AG04449 (cell line): ENCODE measurements around the gene SRP68.
"Not testable (repeated sequence)": the region's sequence is repeated elsewhere in the genome, so short reads cannot be mapped to it uniquely, and the experiment has no call there.

ENCODE experiments used
- CTCF ChIA-PET: fragments of 350-600 bp; formaldehyde crosslinking; extraction: SDS; loops from one replicate; lab custom pipeline; 2021; ENCODE audit warnings: antibody characterized with exemption; lab: Yijun Ruan, JAX
- POLR2A ChIA-PET: fragments of 400-600, 350-600 bp; formaldehyde crosslinking; extraction: SDS; loops from one replicate; lab custom pipeline; 2020; ENCODE audit warnings: antibody characterized with exemption, inconsistent platforms; lab: Yijun Ruan, JAX
- DNase-seq: peaks from one replicate; pipeline ENCODE4 v3.0.0-alpha.2; 2010; ENCODE audit warnings: low read depth, low spot score
- H3K4me3 ChIP-seq: 2 replicates; pipeline ENCODE4 v1.5.1; 2011; ENCODE audit warnings: low read depth, mild to moderate bottlenecking, control low read depth, low read length
- TF ChIP-seq, protein P1 (sequence below): IDR thresholded peaks from one replicate; pipeline ENCODE4 v1.5.1; 2011; ENCODE audit warnings: mild to moderate bottlenecking, moderate library complexity, low read length, control low read depth, inconsistent platforms; ENCODE audit not compliant: insufficient read depth; ENCODE audit errors: missing control alignments

SRP68 gene

DNA sequence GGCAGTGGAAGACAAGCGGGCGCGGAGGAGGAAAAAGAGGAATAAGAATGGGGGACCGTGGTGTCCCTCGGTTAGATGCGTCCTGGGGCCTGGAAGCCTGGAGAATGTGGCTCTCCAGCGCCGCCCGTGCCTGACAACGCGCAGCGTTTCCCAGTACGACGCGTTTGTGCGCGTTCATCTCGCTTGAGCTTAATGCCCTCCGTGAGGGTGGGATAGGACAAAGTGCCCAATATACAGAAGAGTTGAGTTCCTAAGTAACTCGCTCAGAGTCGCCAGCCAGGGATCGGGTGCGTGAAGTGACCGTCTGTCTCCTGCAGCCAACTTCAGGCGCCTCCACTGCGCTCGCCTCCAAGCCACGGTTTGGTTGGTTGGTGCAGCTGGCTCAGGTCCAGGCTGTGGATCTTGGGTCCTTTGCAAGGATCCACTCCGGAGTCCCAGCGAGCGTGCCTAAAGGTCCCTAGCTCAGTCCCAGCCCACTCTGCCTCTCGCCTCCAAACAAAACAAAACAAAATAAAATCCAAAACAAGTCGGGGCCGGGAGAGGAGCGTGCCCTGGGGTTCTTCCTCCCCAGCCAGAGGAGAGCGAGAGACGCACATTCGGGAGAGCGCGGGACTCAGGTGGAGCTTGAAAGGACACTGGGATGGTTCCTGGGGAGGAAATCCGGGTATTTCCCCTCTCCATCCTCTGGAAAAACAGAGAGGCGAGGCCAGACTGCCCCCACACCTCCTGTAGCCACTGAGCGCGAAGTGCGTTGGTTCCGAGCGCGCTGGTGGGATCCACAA is 3.2 kb upstream of the SRP68 start:
- ChIA-PET POLR2A (no interaction called here), CTCF (interaction anchor here (1.0 kb wide), 1 partner anchor 62 kb away, joined by 4 read pairs; no protein-coding TSS in a partner anchor)
- no peak overlapping the region for H3K4me3 ChIP-seq
- TF ChIP-seq, protein P1, sequence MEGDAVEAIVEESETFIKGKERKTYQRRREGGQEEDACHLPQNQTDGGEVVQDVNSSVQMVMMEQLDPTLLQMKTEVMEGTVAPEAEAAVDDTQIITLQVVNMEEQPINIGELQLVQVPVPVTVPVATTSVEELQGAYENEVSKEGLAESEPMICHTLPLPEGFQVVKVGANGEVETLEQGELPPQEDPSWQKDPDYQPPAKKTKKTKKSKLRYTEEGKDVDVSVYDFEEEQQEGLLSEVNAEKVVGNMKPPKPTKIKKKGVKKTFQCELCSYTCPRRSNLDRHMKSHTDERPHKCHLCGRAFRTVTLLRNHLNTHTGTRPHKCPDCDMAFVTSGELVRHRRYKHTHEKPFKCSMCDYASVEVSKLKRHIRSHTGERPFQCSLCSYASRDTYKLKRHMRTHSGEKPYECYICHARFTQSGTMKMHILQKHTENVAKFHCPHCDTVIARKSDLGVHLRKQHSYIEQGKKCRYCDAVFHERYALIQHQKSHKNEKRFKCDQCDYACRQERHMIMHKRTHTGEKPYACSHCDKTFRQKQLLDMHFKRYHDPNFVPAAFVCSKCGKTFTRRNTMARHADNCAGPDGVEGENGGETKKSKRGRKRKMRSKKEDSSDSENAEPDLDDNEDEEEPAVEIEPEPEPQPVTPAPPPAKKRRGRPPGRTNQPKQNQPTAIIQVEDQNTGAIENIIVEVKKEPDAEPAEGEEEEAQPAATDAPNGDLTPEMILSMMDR = no peak
- no peak for DNase-seq

DNA sequence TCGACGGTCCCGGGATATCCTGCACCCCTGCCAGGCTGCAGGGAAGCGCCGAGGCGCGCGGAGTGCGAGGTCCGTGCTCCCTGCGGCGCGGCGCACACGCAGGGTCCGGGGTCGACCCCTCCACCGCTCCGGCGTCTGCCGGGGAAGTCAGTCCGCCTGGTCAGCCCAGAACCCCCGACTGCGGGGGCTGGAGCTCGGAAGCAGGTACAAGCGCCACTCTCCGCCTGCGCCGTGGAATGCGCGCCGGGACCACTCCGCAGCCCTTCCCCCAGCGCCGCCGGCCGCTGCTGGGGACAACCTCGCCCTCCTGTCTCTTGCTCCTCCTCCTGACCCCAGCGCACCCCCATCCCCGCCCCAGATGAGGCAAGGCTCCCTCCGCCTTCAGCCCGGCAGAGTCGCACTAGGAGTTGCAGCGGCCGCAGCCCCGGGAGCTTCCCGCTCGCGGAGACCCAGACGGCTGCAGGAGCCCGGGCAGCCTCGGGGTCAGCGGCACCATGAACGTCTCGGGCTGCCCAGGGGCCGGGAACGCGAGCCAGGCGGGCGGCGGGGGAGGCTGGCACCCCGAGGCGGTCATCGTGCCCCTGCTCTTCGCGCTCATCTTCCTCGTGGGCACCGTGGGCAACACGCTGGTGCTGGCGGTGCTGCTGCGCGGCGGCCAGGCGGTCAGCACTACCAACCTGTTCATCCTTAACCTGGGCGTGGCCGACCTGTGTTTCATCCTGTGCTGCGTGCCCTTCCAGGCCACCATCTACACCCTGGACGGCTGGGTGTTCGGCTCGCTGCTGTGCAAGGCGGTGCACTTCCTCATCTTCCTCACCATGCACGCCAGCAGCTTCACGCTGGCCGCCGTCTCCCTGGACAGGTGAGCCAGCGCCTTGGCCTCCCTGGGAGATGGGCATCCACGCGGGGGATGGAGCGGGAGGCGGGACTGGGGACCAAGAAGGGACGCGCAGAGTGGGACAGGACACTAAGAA is 2.4 kb upstream of the SRP68 start, which contains the start of gene GALR2:
GALR2 (plus strand) TSS at position 392 of the 974 bp plus-strand sequence; CDS start at position 495, 103 bp downstream.
- DNase-seq = no peak
- TF ChIP-seq, protein P1 = no peak
- peak within 1 kb of the TSS; percentile 1; the same call in 1 of the 2 replicates for H3K4me3 ChIP-seq
- ChIA-PET POLR2A (no interaction called here), CTCF (interaction anchor here (1.0 kb wide), 1 partner anchor 61 kb away, joined by 4 read pairs; no protein-coding TSS in a partner anchor)

DNA sequence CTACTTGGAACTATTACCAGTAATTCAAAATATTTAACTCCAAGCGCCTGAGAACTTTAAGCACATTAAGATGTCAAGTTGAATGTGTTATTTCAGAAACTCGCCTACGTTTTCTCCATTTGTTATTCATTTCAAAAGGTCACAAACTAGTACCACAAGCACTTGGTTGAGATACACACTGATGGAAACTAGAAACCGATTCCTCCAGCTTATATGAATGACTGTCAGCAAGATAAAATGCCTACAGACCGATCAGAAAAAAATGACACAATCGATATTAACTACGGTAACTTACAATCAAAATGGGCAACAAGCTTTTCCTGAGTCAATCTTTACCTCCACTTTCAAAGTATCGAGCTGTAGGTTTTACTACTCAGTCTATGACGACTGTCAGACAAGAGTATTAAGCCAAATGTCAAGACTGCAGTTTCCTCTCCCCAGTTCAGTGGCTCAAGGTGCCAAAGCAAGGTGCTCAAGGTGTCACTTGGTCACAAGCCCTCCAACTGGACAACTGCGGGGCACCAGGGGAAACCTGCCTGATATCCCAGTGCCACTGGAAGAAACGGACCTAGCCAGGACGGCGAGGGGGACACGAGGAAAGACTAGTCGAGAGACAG is 678 bp downstream of the SRP68 start:
- TF ChIP-seq, protein P1 = no peak
- DNase-seq = no peak
- CTCF ChIA-PET = interaction anchor here (1.0 to 1.5 kb wide), 2 partner anchors 57 to 208 kb away, joined by 3 to 4 read pairs; no protein-coding TSS in a partner anchor
- POLR2A ChIA-PET = interaction anchor here (1.0 kb wide), 1 partner anchor 36 kb away, joined by 3 read pairs; no protein-coding TSS in a partner anchor
- H3K4me3 ChIP-seq = peak overlapping the region; percentile 91

DNA sequence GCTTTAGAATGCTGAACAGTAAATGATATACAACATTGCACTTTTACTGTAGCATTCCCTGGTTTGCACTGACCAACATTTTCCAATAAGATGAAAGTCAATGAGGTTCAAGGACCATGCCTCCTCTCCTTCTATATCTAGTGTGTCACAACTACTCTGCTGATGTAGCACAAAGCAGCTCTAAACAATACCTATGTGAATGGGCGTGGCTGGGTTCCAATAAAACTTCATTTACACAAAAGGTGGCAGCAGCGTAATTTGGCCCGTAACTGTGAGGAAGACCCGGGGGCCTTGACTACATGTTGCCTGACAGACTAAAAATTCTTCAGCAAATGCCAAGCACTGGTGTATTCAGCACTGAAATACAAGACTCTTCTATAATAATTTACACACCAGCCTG is 6.5 kb downstream of the SRP68 start:
- TF ChIP-seq, protein P1 = no peak
- POLR2A ChIA-PET = interaction anchor here (0.6 to 0.8 kb wide), 2 partner anchors 10 to 44 kb away, joined by 3 read pairs; no protein-coding TSS in a partner anchor
- no peak overlapping the region for H3K4me3 ChIP-seq
- CTCF ChIA-PET = interaction anchor here (0.6 to 1.3 kb wide), 6 partner anchors 15 to 234 kb away, joined by 3 to 6 read pairs (median 4); no protein-coding TSS in a partner anchor
- DNase-seq = no peak

DNA sequence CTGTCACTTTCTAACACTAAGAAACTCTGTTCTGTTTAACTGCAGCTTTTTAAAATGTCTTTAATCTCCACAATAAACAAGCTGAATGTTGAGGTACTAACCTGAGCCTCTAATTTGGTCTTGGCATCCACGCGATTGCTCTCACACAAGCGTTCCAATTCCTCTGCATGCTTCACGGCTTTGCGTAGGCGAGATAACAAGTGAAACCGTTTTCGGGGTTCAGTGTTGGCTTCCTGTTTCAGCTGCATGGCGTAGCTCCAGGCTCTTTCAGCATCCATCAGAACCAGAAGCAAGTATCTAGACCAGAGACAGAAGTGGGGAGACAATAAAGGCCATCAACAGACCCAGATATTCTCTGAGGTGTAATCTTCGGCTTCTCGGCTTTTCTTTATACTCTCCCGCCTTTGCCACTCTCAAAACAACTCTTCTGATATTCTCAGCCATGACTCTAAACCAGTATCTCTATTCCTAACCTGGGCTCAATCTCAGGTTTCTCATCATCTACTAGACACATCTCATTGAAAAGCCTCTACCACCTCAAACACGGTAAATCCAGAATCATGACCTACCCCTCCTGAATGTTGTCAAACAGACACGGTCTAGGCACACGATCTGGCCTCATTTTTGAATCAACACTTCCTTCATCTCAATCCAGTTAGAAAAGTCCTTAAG is 8.3 kb downstream of the SRP68 start:
- TF ChIP-seq, protein P1 = no peak
- ChIA-PET POLR2A (no interaction called here), CTCF (interaction anchor here (0.9 to 1.7 kb wide), 3 partner anchors 8 to 159 kb away, joined by 3 to 7 read pairs (median 5); no protein-coding TSS in a partner anchor)
- no peak overlapping the region for H3K4me3 ChIP-seq
- no peak for DNase-seq

DNA sequence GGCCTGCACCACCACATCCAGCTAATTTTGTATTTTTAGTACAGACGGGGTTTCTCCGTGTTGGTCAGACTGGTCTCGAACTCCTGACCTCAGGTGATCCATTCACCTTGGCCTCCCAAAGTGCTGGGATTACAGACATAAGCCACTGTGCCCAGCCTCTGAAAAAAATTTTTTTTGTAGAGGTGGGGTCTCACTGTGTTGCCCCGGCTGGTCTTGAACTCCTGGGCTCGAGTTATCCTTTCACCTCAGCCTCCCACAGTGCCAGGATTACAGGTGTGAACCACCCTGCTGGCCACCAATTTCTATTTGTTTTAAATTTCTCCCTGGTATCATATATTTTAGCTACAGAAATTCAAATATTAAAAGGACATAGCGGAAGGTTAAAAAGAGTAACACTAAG is 14.1 kb downstream of the SRP68 start:
- POLR2A ChIA-PET, H3K4me3 ChIP-seq, CTCF ChIA-PET, DNase-seq: not testable (repeated sequence)
